HG02623 (cell line): ENCODE data around the gene OPCML.

Source experiments
- ATAC-seq: cut with Tn5 transposase; IDR thresholded peaks from one replicate; pipeline ENCODE4 v1.9.1; 2021; ENCODE audit warnings: moderate library complexity; ENCODE audit not compliant: unreplicated experiment

The OPCML gene

DNA sequence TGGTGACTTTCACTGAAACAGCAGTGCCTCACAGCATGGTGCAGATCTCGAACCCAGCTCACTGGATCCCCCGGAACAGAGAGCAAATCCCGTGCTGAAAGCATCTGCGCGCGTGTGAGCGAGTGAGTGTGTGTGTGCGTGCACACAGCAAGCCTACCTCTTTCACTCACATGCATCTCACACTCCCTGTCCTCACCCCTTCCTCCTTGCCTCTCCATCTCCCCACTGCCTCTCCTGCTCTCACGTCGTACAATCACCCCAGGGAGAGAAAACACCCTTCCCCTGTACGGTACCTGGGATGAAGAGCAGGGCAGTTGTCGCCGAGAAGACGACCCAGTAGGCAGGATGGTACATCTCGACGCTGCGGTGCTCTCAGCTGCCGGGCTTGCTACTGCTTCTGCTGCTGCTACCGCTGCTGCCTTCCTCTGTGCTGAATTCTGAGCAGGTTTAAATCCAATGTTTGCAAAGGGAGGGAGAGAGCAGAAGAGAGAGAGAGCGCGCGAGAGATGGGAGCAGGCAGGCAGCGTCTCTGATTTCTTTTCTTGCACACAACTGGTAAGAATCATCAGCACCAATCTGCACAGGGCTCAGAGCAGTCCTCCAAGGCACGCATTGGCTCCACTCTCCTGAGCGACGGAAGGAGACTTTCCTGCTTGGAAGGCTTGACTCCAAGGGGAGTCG is at the start of gene OPCML:
Gene OPCML, minus strand, starts transcription at position 531 of the 681 bp plus-strand sequence.
- ATAC-seq = no peak

DNA sequence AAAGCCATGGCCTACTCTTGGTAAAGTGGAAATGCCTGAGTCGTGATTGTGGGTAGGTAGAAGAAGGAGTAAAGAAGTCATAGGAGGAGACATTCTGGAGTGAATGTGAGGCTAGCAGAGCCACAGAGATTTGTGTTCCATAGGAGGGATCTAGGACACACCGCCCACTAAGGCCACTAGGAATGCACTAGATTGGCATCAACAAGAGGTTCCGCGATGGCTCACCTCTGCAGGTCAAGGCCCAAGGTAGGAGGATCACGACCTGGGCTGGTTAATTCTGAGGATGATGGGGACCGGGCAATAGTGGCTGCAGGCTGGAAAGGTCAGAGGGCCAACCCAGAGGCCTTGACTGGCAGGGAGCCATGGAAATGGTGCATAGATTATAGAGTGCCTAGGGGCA is 48.8 kb upstream of the OPCML start:
- no peak for ATAC-seq

DNA sequence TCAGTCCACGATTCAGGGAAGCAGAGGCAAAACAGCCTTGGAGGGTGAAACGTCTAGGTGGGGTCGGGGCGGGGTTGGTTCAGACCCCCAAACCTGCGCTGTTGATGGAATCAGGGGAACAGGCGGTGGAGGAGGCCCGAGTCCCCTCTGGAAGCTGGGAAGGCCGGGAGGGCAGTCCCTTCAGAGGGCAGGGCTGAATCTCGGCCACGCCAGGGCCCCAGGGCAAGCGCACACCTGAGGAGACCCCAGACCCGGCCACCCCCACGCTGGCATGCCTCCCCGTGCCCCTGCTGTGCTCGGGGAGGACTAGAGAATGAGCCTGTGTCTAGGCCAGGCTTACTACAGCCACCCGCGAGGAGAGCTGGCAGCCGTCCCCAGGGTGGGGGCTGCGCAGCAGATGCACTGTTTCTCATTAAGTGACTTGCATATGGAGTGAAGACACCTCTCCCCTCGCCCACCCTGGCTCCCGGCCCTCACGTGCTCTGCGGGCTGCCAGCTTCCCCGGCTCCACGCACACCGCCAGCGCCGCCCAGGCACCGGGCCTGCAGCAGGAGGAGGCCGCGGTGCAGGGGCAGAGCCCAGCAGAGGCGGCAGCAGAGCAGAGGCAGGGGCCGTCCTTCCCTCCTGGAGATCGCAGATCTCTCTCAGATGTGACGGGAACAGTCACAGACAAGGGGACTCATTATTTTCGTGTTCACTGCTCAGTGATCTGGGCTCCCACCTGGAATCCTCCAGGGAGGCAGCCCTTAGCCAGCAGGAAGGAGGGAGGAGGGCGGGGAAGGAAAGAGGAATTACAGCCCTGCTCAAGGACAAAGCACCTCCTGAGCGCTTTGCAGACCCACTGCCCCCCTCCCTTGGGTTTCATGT is 47.1 kb upstream of the OPCML start:
- ATAC-seq = no peak

DNA sequence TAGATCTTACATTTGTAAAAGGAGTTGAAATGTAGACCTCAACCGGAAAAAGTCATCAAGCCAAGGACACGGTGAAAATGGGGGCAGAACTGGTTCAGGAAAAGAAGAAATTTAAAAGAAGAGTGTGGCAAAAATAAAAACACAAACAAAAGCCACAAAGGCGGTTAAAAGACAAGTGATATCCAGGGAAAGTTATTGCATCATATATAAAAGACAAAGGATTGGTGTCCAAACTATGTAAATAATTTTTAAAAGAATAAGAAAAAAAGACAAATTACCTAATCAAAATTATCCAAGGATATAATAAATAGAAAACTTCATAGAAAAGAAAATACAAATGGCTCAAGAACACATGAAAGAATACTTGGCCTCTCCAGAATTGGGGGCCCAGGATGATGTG is 45.1 kb upstream of the OPCML start:
- ATAC-seq = no peak

DNA sequence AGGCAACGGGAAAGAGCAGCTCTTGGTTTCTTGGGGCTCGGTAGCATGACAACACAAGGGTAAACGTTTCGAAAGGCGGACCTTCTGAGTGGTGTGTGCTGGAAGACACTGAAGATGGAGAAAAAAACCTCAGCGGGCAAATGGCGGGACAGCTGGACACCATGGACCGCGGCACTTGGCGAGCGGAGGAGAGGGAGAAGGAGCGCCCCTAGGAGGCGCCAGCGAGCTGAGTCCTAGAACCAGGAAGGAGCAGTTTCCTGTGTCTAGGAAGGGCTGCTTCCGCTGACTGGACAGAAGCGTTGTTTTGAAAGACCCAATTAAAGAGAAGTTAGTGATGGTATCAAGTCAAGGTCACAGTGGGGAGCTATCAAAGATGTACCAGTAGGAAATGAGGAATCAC is 44.0 kb upstream of the OPCML start:
- ATAC-seq = no peak

DNA sequence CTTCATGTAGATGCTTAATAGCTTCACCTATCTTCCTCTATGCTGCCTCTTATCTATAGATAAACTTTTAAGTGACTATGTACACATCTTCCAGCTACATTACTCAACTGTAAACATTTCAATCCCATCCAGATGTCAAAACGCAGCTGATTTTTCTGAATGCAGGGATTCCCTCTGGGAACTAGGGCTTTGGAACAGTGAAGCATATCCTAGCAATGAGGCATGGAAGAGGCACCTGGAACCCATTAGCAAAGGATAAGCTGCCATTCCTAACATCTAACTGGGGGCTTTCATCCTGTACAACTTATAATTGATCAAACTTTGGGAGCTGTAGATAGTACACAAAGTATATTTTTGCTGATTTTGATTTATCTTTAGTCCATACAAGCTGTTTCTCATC is 40.8 kb upstream of the OPCML start:
- ATAC-seq = no peak

DNA sequence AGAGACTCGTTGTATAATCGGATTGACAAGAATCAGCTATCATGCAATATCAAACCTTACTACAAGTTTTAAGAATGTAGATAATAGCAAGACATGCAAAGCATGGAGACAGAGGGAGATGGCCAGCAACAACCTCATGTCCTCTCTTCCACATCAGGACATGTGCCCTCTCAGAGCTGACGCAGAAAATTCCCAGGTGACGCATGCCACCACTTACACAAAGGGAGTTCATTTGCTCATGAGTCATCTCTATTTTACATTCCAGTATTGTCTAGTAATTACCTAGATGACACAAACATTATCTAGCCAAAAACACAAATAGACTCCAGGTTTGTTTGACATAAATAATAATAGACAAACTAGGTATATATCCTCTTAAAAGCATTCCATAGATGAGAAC is 38.1 kb upstream of the OPCML start:
- ATAC-seq = no peak

DNA sequence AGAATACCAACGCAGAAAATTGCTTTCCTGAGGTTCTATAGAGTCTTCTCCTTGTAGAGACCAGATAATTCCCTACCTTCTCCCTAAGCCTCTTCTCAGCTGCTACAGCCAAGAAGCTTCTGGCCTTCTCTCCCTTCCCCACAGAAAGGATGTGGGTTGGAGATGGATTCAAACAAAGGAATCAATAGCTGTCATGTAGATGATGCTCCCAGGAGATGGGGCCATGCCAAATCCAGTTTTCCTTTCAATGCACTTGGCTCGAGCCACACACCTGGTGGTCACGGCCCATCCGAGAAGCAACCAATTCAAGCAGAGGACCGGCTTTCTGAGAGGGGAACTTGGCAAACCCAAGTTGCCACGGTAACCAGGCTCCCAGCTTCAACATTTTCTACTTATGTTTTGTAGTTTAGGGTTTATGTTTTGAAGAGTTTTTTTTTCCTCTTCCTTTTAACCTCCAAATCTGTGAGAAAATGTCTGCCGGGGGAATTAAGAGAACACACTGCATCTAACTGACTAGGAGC is 31.3 kb upstream of the OPCML start:
- no peak for ATAC-seq

DNA sequence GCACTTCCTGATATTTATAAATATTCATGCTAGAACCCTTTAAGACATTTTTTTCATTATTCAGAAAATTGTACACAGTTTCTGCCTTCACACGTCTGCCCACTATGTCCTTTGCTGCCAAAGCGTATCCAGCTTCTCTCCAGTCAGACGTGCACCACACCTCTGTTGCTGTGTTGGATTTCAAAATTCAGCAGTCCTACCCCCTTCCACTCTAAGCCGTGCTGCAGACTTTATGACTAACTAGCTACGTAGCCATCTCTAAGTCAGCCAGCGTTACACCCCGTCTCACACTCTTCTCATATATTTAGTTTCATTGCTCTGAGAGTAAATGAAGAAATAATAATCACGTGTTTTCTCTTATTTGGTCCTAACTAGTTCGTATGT is 28.2 kb upstream of the OPCML start:
- no peak for ATAC-seq

DNA sequence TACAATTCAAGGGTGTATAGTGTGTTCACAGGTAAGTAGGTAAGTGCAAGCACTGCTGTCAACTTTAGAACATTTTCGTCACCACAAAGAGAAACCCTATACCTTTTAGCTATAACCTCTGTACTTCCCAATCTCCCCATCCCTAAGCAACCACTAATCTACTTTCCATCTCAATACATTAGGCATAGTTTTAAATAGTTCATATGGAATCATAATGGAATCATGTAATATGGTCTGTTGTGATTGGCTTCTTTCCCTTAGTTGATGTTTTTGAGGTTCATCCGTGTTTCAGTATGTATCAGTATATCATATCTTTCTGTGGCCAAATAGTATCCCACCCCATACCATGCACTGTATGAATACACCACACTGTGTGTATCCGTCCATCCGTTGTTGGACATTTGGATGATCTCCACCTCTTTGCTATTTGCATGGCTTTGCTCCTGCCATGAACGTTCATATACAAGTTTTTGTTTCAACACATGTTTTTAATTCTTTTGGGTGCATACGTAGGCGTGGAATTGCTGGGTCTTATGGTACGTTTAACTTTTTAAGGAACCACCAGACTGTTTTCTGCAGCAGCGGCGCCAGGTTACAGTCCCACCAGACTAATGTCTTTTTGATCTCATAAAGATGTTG is 27.7 kb upstream of the OPCML start:
- no peak for ATAC-seq

DNA sequence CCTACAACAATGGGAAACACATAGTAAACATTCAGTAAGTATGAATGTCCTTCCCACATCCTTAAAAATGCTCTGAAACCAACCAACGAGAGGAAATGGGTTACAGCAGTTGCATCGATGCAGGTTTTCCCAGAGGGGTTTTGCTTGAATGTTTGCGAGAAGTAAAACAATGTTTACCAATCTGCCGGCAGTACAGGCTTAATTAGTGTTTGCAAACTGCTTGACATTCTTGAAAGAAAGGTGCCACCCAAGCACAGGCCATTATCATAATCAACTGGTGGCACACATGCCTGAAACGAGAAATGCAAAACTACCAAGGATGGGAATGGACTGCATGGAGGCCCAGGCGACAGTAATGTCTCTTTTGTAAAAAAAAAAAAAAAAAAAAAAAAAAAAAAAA is 27.1 kb upstream of the OPCML start:
- no peak for ATAC-seq

DNA sequence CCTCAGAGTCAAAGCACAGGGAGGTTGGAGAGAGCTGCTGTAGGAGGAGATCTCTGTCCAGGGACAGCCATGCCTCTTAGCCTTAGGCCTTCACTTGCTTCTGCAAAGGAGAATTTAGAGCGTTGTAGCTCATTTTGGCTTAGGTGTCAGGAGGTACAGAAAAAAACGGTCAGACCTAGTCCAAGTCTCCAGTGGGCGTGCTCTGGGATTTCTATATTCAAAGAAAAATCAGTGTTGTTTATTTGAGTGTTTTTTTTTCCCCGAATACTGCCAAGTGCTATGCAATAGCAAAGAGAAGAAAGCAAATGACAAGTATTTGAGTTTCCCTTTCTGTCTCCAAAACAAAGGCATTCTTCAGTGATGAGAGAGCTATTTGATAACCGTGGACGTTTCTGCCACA is 22.7 kb upstream of the OPCML start:
- ATAC-seq = no peak

DNA sequence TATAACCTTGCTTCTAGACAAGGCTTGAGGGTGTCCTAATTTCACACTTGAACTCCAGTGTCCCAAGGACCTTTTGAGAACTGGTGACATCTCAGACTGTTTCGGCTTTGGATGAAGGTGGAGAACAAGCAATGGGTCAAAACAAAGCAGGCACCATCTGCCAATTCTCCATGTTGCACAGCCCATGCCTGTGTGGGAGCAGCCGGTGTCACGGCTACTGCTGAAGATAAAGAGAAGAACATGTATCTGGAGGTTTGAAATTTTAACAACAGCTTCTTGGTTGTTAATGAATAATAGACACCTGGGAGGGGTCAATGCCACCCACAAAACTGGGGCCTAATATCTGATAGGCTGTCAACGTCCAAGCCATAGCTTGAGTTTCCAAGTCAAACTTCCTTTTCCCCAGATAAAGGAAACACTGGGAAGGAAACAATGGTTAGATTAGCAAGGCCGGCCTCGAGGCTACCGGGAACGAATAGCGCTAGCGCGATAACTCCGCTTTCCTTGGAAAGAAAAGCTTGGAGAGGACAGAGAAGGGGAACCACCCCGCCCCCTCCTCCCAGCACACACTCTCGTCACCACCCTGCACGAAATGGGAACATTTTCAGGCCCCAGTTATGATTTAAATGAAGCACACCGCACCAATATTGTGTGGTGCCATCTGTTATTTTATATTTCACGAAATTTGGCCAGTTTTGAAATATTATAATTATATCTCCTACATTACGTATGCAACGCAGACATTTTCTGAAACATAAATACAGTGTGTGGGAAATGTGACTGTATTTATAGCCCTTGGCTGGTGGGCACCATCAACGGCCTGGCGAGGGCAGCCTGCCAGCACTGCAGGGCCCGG is 21.8 kb upstream of the OPCML start:
- ATAC-seq = no peak

DNA sequence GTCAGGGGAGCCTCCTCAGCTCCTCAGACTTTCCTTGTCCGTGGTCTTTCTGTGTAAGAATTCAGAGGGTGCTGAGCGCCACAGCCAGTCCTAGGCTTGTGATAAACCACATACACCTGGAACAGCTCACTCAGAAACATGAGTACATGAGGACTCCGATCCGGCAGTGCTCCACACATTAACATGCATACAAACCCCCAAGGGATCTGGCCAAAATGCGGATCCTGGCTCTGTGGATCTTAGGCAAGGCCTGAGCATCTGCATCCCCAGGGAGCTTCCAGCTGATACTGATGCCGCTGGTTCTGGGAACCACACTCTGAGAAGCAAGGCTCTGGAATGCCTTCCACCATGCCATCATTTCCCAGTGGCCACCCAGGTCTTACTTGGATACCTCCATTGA is 20.6 kb upstream of the OPCML start:
- ATAC-seq = no peak

DNA sequence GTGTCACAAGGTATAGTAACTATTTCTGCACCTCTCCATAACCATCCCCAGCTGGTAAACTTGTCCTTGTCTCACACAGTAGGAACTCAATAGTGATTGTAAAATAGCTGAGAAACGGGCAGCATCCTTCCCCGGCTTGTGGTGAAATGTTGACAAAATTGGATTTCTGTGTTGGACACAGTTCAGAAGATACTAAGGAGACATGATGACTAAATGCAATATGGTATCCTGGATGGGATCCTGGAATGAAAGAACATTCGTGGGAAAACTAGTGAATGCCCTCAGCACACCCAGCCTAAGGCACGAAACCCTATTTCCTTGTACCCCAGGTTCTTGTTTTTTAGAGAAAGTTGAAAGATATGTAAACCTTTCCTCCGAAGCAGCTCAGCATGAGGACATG is 18.8 kb upstream of the OPCML start:
- ATAC-seq = no peak

DNA sequence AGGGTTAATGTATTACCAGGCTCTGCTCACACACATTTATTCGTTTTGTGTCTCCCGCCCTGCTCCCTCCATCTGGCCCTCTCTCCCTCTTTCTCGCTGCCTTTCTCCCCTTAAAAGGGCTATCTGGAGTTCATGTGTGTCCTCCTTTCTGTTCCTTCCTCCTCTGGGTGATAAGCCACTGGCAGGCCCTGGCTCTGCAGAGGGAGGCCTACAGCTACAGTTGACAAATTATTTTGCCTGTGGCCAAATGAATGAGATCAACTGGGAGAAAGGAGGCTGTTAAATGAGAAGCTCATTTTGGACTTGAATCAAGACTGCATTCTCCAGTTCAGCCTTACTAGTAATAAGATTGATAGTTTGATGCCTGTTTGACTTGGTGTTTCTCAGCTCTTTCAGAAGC is 17.5 kb upstream of the OPCML start:
- no peak for ATAC-seq

DNA sequence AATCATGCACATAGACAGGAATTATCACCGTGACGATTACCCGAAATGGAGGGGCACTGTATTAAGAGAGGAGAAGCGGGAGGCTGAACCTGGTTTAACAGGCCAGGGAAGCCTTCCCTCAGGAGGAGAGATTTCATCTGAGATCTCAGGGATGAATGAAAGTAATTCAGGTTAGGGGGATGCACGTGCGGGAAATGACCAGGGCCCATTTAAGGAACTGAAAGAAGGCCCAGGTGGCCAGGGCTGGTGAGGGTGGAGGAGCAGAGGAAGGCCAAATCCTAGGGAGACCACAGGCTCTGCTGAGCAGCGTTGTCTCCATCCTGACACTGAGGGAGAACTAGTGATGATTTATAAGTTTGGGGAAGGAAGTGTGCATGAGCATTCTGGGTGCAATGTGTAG is 16.3 kb upstream of the OPCML start:
- ATAC-seq = no peak

DNA sequence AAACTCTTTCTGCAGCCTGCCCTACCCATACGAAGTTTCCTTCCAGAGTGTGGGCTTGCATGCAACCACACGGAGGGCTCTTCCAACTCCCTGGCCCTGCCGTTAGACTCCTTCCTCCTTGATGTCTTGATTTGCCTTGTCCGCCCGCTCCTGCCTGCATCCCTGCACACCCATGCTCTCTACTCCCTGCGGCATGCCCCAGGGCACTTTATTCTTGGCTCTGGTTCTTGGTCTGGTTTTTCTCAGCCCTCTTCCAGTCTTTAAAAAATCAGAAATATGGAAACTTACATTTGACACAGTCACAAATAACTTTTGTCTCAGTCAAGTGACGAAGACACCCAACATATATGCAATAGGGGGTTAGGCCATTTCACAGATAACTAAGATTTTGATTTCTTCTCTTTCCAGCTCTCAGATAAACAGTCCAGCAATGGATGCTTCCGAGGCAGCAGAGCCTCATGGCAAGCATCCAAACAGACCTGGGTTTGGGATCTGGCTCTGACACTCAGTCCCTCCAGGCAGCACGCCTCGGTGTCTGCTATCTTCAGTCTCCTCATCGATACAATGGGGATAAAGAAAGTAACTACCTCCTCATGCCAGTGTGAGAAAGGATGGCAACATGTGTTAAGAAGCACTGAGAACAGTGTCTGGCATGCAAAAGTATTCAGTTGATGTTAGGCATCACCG is 15.7 kb upstream of the OPCML start:
- ATAC-seq = no peak

DNA sequence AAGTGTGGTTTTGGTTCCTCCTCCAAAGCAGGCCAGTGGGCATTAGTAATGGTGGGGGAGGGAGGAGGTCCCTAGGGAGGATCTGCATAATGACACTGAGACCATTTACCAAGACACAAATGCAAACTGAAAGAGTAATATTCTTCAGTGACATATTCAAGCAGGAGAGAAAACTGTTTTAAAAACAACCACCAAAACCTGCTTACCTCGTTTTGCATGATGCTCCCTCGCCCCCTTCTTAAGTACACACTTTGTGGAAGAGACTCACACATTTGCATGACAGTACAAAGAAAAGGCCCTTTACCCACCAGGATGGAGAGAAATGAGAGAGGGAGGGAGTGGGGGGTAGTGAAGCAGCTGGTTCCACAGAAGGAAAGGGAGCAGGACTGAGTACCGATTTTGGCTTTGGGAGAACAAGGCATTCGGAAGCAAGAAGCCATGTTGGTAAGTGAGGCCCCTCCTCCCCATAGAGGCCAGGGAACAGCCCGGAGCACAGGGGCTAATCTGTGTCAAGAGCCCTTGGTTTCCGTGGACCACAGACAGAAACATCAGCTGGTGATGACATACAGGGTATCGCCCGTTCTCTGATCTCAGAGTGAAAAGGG is 13.0 kb upstream of the OPCML start:
- ATAC-seq = no peak

DNA sequence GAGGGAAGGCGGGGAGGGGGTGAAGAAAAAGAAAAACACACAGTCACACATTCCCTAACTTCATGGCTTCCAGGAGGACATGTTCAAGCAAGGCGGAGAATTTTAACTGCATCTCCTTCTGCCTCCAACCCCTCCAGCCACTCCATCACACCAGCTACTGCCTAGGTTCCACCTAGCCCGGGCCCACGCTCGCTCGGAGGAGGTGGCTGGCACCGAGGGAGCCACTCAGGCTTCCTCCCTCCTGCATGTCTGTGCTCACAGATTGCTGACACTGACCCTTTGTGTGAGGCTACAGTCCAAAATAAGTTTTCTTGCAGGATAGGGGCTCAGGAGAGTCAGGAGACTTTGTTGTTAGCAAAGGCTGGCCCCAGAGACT is 9.4 kb upstream of the OPCML start:
- no peak for ATAC-seq
